IPS DF 6.9 (cell line): ENCODE data around the gene CST6.
A peak's percentile ranks its signal among the peaks of the same experiment; 100 is the strongest.

Experiments used
- DNase-seq: peaks from one replicate; pipeline ENCODE4 v3.0.0-alpha.2; 2013; ENCODE audit warnings: low read depth, low spot score
- H3K27ac ChIP-seq: one replicate; pipeline ENCODE4 v1.5.1; 2013; ENCODE audit warnings: low read length, control low read depth
- H3K27me3 ChIP-seq: 2 replicates; pipeline ENCODE4 v1.6.1; 2013; ENCODE audit warnings: mild to moderate bottlenecking, low read length; ENCODE audit not compliant: control insufficient read depth, insufficient read depth
- H3K36me3 ChIP-seq: 2 replicates; pipeline ENCODE4 v1.6.1; 2013; ENCODE audit warnings: low read length; ENCODE audit not compliant: control insufficient read depth, insufficient read depth
- H3K4me1 ChIP-seq: 2 replicates; pipeline ENCODE4 v1.6.1; 2013; ENCODE audit warnings: low read length; ENCODE audit not compliant: control insufficient read depth, insufficient read depth
- H3K4me3 ChIP-seq: 2 replicates; pipeline ENCODE4 v1.5.1; 2013; ENCODE audit warnings: mild to moderate bottlenecking, low read length
- H3K9me3 ChIP-seq: 2 replicates; pipeline ENCODE4 v1.6.1; 2013; ENCODE audit warnings: low read length, inconsistent platforms; ENCODE audit not compliant: control insufficient read depth, insufficient read depth
- WGBS: extraction: QIAGEN DNeasy Blood & Tissue Kit; methylation state at CpG from one replicate; pipeline ENCODE4 v1.1.7; 2013; ENCODE audit warnings: mixed read lengths, missing lambda C conversion rate; ENCODE audit not compliant: insufficient read length, insufficient coverage; 5-methylcytosine and 5-hydroxymethylcytosine counted together

CST6 gene

GRCh38 chr11:66047541-66048365 is 35.9 kb downstream of the CST6 start:
- DNase-seq: no peak
- H3K27ac ChIP-seq: no peak overlapping the region

DNA sequence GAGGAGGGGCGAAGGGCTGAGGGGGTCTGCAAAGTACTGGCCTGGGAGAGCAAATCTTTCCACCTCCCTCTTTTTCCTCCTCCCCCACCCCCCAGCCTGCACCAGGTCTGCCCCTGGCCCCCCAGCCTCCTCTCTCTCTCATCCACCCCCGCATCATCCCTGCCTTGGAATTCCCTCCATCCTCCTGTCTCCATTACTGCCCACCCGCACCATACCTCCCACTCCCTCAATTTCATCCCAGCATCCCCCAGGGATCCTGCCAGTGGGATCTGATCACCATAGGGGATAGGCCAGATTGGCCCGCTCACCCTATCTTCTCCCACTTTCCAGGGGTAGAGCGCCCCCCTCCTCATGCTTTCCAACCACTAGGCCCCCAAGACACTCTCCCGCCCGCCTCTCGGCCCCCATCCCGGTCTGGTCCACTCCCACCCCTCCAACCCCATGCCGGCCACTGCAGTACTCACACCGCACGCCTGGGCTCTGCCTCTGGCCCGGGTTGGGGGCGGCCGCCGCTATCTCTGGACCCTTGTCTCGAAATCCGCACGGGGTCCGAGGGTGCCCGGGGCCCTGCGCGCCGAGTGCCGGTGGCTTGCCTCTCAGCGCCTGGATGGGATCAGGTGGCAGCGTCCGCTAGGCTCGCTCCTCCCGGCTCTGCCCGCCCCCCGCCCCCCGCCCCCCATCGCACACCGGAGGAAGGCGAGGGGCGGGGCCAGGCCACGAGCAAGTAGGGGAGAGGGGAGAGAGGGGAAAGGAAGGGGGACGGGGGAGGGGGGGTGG is 36.9 kb downstream of the CST6 start, which contains the start of gene GAL3ST3:
TSS of gene GAL3ST3 (minus strand) at position 615 of the 777 bp plus-strand sequence. CDS start 3,746 bp downstream, outside the sequence.
- Histone ChIP-seq H3K36me3 (no peaks in the 10 kb centered on the region), H3K9me3 (no peaks in the 10 kb centered on the region), H3K27me3 (no peaks in the 10 kb centered on the region), H3K4me3 (peak within 1 kb of the TSS; percentile 47), H3K27ac (no peak within 1 kb of the TSS), H3K4me1 (peaks cover 13% of the 10 kb centered on the region; the same call in 1 of the 2 replicates)
- DNase-seq: no peak
- no CpG with 5 or more reads among the region's 39 CpGs for WGBS

More at GRCh38 chr11:66047541-66048365, 35.9 kb downstream of the CST6 start:
- Histone ChIP-seq H3K4me1 (peaks cover 11% of the 10 kb centered on the region), H3K27me3 (no peaks in the 10 kb centered on the region), H3K4me3 (no peak overlapping the region), H3K36me3 (peaks cover 8% of the 10 kb centered on the region; the same call in 1 of the 2 replicates), H3K9me3 (no peaks in the 10 kb centered on the region)
- no CpG with 5 or more reads among the region's 11 CpGs for WGBS

GRCh38 chr11:66050581-66051231 is 38.9 kb downstream of the CST6 start:
- Histone ChIP-seq H3K9me3 (no peaks in the 10 kb centered on the region), H3K27ac (no peak overlapping the region), H3K36me3 (peaks cover 6% of the 10 kb centered on the region), H3K4me1 (peaks cover 10% of the 10 kb centered on the region; the same call in 1 of the 2 replicates), H3K27me3 (no peaks in the 10 kb centered on the region), H3K4me3 (no peak overlapping the region)
- no CpG with 5 or more reads among the region's 5 CpGs for WGBS
- no peak for DNase-seq

DNA sequence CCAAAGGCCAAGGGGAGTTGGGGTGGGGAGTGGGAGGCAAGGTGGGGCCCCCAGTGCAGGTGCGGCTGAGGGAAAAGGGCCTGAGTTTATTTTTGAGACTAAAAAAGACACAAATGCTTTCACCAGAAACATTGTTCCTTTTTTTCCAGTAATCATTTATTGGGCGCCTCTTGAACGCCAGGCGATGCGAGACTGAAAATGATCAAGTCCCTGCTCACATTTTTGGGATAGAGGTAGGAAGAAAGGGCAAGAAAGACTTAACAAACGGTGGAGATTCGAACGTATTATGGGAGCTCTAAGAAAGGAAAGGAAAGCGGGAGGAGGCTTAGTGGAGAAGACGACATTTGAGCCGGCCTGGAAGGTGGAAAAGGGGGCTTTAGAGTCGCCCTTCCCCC is 39.6 kb downstream of the CST6 start:
- H3K36me3 ChIP-seq: peaks cover 6% of the 10 kb centered on the region
- H3K27me3 ChIP-seq: no peaks in the 10 kb centered on the region
- no peak for DNase-seq
- H3K4me1 ChIP-seq: peaks cover 10% of the 10 kb centered on the region; the same call in 1 of the 2 replicates
- WGBS: no CpG with 5 or more reads among the region's 12 CpGs
- H3K27ac ChIP-seq: no peak overlapping the region
- H3K4me3 ChIP-seq: peak overlapping the region; percentile 95; the same call in 1 of the 2 replicates
- no peaks in the 10 kb centered on the region for H3K9me3 ChIP-seq

- no CpG with 5 or more reads among the region's 84 CpGs for WGBS
- Histone ChIP-seq H3K4me3 (peak within 1 kb of the TSS; percentile 95), H3K9me3 (no peaks in the 10 kb centered on the region), H3K36me3 (peaks cover 12% of the 10 kb centered on the region), H3K27ac (no peak within 1 kb of the TSS), H3K27me3 (no peaks in the 10 kb centered on the region), H3K4me1 (peaks cover 10% of the 10 kb centered on the region; the same call in 1 of the 2 replicates)
- peak; percentile 94 for DNase-seq
Observed at GRCh38 chr11:66051766-66052663, 40.2 kb downstream of the CST6 start, which contains the start of gene SF3B2. TSS of gene SF3B2 (plus strand) at chr11:66052364. CDS start at chr11:66052385, 21 bp downstream.

DNA sequence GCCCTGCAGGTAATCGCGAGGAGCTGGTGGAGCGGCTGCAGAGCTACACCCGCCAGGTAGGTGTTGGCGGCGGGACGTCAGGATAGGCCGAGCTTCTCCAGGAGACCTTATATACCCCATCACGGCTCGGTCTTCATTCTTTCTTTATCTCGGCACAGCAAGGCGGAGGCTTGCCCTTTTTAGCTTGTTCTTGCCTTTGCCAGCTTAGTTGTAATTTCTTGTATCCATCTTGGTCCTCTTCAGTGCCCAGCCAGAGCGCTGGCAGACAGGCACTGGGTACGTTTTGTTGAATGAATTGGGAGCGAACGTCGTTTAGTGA is 40.8 kb downstream of the CST6 start:
- H3K4me1 ChIP-seq: peaks cover 10% of the 10 kb centered on the region; the same call in 1 of the 2 replicates
- WGBS: no CpG with 5 or more reads among the region's 17 CpGs
- no peaks in the 10 kb centered on the region for H3K27me3 ChIP-seq
- DNase-seq: no peak
- H3K4me3 ChIP-seq: peak overlapping the region; percentile 95
- peaks cover 16% of the 10 kb centered on the region for H3K36me3 ChIP-seq
- no peak overlapping the region for H3K27ac ChIP-seq
- no peaks in the 10 kb centered on the region for H3K9me3 ChIP-seq

- no peak overlapping the region for H3K4me3 ChIP-seq
- no peak for DNase-seq
- WGBS: no CpG with 5 or more reads among the region's 7 CpGs
- peaks cover 7% of the 10 kb centered on the region; the same call in 1 of the 2 replicates for H3K4me1 ChIP-seq
- H3K27ac ChIP-seq: no peak overlapping the region
- peaks cover 37% of the 10 kb centered on the region for H3K36me3 ChIP-seq
- H3K9me3 ChIP-seq: no peaks in the 10 kb centered on the region
- no peaks in the 10 kb centered on the region for H3K27me3 ChIP-seq
Observed at GRCh38 chr11:66055021-66055420, 43.2 kb downstream of the CST6 start.

- no peak overlapping the region for H3K27ac ChIP-seq
- H3K4me1 ChIP-seq: peaks cover 2% of the 10 kb centered on the region; the same call in 1 of the 2 replicates
- peaks cover 48% of the 10 kb centered on the region for H3K36me3 ChIP-seq
- no peaks in the 10 kb centered on the region for H3K27me3 ChIP-seq
- DNase-seq: no peak
- no peaks in the 10 kb centered on the region for H3K9me3 ChIP-seq
- whole genome bisulfite sequencing: no CpG with 5 or more reads among the region's 7 CpGs
- no peak overlapping the region for H3K4me3 ChIP-seq
Observed at GRCh38 chr11:66056501-66056900, 44.7 kb downstream of the CST6 start.

DNA sequence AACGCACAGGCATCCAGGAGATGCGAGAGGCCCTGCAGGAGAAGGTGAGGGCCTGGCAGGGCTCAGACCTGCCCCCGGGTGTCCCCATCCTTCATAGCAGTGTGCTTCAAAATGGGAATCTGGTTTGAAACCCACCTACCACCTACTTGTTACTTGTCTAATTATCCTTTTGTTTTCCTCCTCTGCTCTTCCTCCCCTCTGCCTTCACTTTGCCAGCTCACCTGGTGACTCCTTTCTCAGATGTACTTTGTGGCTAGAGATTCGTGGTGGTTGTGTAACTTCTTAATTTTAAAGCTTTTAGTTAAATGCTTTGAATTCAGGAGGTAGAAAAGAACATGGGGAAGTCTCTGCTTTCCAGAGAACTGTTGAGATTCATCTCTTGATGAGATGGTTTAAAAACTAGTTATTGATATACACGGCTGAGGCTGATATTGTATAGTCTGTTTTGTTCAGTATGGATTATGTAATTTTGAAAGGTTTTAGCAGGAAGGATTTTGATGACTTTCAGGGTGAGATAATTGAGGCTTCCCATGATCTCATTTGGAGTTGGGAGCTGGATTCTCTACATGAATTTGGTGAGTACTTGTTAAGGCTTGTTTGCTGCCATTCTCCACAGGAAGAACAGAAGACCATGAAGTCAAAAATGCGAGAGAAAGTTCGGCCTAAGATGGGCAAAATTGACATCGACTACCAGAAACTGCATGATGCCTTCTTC is 48.3 kb downstream of the CST6 start:
- Histone ChIP-seq H3K9me3 (no peaks in the 10 kb centered on the region), H3K27ac (no peak overlapping the region), H3K4me1 (no peaks in the 10 kb centered on the region), H3K36me3 (peaks cover 62% of the 10 kb centered on the region), H3K4me3 (no peak overlapping the region), H3K27me3 (no peaks in the 10 kb centered on the region)
- no peak for DNase-seq
- WGBS: 100% methylated on average over 1 of the region's 8 CpGs
